ENCODE results near the gene CHRD.

The CHRD gene

DNA sequence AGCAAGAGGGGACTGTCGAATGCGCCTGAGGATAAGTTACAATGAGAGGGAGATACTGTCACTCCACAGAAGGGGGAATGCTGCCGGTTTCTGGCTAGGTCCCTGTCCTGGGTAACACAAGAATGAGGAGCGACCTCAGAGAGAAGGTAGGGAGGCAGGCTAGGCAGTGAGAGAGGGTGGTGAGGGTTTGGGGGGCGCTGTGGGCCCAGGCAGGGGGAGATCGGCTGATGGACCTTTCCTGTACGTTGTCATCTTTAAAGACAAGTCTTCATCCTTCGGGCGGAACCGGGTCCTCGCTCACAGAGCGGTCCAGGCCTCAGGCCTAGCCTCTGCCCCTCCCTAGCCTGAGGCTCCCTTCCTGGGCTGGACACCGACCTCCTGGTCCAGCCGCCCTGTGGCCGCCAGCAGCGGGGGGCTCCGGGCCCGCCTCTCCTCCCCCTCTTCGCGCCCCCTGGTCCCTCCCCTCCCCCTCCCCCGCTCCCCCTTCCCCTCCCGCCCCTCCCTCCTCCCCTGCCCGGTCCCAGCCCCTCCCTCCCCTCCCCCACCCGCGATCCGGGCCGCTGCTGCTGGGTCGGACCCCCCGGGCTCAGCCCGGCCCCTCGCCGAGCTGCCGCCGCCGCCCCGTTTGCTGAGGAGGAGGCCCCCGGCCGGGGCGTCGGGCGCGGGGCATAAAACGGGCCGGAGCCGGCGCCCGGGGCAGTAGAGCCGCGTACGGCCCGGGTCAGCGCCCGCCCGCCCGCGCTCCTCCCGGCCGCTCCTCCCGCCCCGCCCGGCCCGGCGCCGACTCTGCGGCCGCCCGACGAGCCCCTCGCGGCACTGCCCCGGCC, at the start of gene CHRD:
Gene CHRD (plus strand): TSS at position 697 of the 827 bp plus-strand sequence. CDS start 265 bp downstream, outside the sequence.
- H3K27ac ChIP-seq: no peak within 1 kb of the TSS
- TF ChIP-seq, protein P1, sequence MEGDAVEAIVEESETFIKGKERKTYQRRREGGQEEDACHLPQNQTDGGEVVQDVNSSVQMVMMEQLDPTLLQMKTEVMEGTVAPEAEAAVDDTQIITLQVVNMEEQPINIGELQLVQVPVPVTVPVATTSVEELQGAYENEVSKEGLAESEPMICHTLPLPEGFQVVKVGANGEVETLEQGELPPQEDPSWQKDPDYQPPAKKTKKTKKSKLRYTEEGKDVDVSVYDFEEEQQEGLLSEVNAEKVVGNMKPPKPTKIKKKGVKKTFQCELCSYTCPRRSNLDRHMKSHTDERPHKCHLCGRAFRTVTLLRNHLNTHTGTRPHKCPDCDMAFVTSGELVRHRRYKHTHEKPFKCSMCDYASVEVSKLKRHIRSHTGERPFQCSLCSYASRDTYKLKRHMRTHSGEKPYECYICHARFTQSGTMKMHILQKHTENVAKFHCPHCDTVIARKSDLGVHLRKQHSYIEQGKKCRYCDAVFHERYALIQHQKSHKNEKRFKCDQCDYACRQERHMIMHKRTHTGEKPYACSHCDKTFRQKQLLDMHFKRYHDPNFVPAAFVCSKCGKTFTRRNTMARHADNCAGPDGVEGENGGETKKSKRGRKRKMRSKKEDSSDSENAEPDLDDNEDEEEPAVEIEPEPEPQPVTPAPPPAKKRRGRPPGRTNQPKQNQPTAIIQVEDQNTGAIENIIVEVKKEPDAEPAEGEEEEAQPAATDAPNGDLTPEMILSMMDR (IDR thresholded peaks at IDR 0.05): no peak
- no peak for TF ChIP-seq ZFX (IDR thresholded peaks at IDR 0.05; ENCODE audit: borderline replicate concordance)

DNA sequence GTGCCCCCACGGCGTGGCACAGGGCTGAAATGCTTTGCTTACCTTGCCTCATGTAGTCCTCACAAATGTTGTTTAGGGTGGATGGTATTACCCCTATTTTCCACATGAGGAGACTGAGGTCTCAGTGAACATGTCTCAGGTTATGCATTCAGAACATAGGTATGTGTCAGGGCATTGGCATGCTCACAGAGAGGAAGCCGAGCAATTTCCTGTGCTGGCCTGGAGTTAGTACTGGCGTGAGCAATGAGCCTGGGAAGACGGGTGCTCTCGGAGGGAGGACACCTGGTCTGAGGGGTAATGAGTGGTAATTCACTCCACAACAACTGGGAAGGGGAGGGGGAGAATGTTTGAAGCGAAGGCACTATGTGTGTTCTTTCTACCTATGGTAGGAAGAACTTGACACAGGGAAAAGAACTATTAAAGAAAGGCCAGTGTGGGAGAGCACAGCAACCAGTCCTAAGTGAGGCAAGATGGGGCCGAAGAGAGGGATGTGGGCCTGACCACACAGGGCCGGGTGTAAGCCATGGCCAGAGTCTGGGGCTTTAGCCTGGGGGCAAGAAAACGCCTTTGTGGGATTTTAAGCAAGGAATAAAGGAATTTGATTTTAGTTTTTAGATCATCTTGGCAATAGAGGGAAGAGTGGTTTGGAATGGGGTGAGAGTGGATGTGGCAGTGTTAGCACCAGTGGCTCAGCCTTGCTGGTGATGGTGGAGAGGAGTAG, 47.3 kb upstream of the CHRD start:
- no peak overlapping the region; the same call in 1 of the 2 replicates for H3K27ac ChIP-seq

DNA sequence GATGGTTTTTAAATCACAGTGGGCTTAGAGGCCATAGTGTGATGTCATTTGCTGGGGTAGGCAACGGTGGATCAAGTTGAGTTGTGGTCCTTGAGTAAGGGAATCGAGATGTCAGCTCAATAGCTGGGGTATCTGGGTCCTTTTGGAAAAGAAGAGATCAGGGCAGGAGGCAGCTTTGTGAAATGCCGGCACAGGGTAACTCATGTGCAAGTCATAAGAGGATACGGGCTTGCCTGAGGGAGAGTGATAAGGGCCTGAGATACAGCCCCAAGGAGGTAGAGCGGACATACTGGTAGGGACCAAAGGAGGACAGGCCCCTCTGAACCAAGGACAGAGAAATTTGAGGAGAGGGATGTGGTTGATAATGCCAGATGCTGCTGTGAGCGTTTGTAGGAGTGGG, 46.7 kb upstream of the CHRD start:
- no peak for TF ChIP-seq ZFX (IDR thresholded peaks at IDR 0.05; ENCODE audit: borderline replicate concordance)
- TF ChIP-seq, protein P1 (IDR thresholded peaks at IDR 0.05): no peak
- H3K27ac ChIP-seq: peak overlapping the region; percentile 90; the same call in 1 of the 2 replicates

More for the DNA sequence above, 47.3 kb upstream of the CHRD start:
- TF ChIP-seq, protein P1 (IDR thresholded peaks at IDR 0.05): no peak
- no peak for TF ChIP-seq ZFX (IDR thresholded peaks at IDR 0.05; ENCODE audit: borderline replicate concordance)

DNA sequence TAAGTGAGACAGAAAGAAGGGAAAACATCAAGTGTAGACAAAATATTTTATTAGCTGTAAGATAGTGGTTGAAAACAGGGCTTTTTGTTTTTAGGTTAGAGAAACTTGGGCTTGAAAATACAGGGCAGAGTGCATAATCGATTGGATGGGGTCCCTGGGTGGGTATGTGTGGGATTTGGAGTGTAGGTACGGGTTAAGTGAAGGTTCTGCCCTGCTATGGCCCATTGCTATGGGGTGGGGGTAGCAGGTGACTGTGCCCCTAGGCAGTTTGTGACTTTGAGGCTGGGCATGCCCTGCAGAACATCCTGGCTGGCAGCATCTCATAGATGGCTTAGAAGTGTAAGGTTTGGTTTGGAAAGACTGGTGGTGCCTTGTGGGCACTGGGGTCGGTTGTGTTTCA, 46.2 kb upstream of the CHRD start:
- TF ChIP-seq, protein P1 (IDR thresholded peaks at IDR 0.05): no peak
- H3K27ac ChIP-seq: peak overlapping the region; percentile 90; the same call in 1 of the 2 replicates

DNA sequence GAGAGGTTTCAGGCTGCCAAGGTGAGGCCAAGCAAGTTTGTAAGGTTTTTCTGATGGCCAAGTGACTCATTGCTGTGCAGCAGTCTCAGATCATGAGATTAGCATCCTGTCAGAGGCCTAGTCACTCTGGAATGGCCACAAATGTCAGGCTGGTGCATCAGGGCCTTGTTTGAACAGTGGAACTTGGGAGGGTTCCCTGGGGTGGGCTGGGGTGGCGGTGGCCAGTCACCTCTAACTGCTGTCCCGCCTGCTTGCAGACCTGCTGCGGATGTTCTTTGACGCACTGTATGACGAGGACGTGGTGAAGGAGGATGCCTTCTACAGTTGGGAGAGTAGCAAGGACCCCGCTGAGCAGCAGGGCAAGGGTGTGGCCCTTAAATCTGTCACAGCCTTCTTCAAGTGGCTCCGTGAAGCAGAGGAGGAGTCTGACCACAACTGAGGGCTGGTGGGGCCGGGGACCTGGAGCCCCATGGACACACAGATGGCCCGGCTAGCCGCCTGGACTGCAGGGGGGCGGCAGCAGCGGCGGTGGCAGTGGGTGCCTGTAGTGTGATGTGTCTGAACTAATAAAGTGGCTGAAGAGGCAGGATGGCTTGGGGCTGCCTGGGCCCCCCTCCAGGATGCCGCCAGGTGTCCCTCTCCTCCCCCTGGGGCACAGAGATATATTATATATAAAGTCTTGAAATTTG, 45.2 kb upstream of the CHRD start:
- peak overlapping the region; percentile 90 for H3K27ac ChIP-seq
- TF ChIP-seq ZFX (IDR thresholded peaks at IDR 0.05; ENCODE audit: borderline replicate concordance): no peak
- TF ChIP-seq, protein P1 (IDR thresholded peaks at IDR 0.05): no peak

DNA sequence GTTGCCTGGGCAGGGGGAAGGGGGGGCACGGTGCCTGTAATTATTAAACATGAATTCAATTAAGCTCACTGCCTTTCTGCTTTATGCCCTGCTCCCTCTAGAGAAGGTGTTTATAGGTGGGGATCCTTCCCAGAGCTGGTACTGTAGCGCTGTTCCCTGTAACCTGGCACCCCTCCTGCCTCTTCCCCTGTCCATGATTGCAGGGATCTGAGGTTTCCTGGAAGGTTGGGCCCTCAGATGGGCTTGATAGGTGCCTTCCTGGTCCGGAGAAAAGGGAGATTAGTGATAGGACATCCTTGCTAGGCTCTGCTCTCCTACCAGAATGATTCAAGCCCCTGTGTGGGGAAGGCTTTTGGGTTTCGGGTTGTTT, 44.6 kb upstream of the CHRD start:
- TF ChIP-seq ZFX (IDR thresholded peaks at IDR 0.05; ENCODE audit: borderline replicate concordance): no peak
- TF ChIP-seq, protein P1 (IDR thresholded peaks at IDR 0.05): no peak
- peak overlapping the region; percentile 90 for H3K27ac ChIP-seq
